ENCODE measurements around the gene SH2B2.
"Not testable (repeated sequence)": the region's sequence is repeated elsewhere in the genome, so short reads cannot be mapped to it uniquely, and the experiment has no call there.

Gene SH2B2

GRCh38 chr7:102287111-102287980 lies 678 bp downstream of the SH2B2 start:
- no peak for DNase-seq

GRCh38 chr7:102287981-102288278 lies 1.3 kb downstream of the SH2B2 start:
- DNase-seq = no peak

GRCh38 chr7:102288285-102288930 lies 1.7 kb downstream of the SH2B2 start:
- no peak for DNase-seq

- no peak for DNase-seq
Measured at GRCh38 chr7:102289057-102289456, 2.4 kb downstream of the SH2B2 start.

- DNase-seq = no peak
Measured at GRCh38 chr7:102291056-102291915, 4.6 kb downstream of the SH2B2 start.

- DNase-seq = no peak
Measured at GRCh38 chr7:102291916-102292267, 5.2 kb downstream of the SH2B2 start.

- no peak for DNase-seq
Measured at GRCh38 chr7:102292813-102293798, 6.4 kb downstream of the SH2B2 start.

- DNase-seq = no peak
Measured at GRCh38 chr7:102294589-102294988, 7.9 kb downstream of the SH2B2 start.

GRCh38 chr7:102295346-102296178 lies 8.9 kb downstream of the SH2B2 start:
- DNase-seq = no peak

- no peak for DNase-seq
Measured at GRCh38 chr7:102296179-102296438, 9.4 kb downstream of the SH2B2 start.

- no peak for DNase-seq
Measured at GRCh38 chr7:102296514-102296913, 9.8 kb downstream of the SH2B2 start.

GRCh38 chr7:102297487-102298218 lies 11.0 kb downstream of the SH2B2 start:
- DNase-seq = no peak

- no peak for DNase-seq
Measured at GRCh38 chr7:102300643-102301221, 14.1 kb downstream of the SH2B2 start.

GRCh38 chr7:102301367-102301766 lies 14.7 kb downstream of the SH2B2 start:
- DNase-seq = not testable (repeated sequence)

- no peak for DNase-seq
Measured at GRCh38 chr7:102302025-102302424, 15.4 kb downstream of the SH2B2 start.

GRCh38 chr7:102303669-102304422 lies 17.2 kb downstream of the SH2B2 start:
- no peak for DNase-seq

- DNase-seq = no peak
Measured at GRCh38 chr7:102304668-102305067, 18.0 kb downstream of the SH2B2 start.

GRCh38 chr7:102305414-102306268 lies 19.0 kb downstream of the SH2B2 start:
- no peak for DNase-seq
